ENCODE results near the gene TRAF3IP3.
"Not testable (repeated sequence)": the region's sequence is repeated elsewhere in the genome, so short reads cannot be mapped to it uniquely, and the experiment has no call there.

TRAF3IP3 gene

GRCh38 chr1:209786146-209786545 lies 30.3 kb downstream of the TRAF3IP3 start:
- in situ Hi-C loops (cut with MboI; ENCODE audit: low pct_unique_long_range_greater_than_20kb, low sequenced_read_pairs) = no loop called here
- no peak for DNase-seq

GRCh38 chr1:209787551-209787950 lies 31.7 kb downstream of the TRAF3IP3 start:
- in situ Hi-C loops (cut with MboI; ENCODE audit: low pct_unique_long_range_greater_than_20kb, low sequenced_read_pairs) = no loop called here
- no peak for DNase-seq

GRCh38 chr1:209789245-209789644 lies 33.4 kb downstream of the TRAF3IP3 start:
- in situ Hi-C loops (cut with MboI; ENCODE audit: low pct_unique_long_range_greater_than_20kb, low sequenced_read_pairs) = no loop called here
- DNase-seq = no peak

- in situ Hi-C loops (cut with MboI; ENCODE audit: low pct_unique_long_range_greater_than_20kb, low sequenced_read_pairs) = no loop called here
- no peak for DNase-seq
Measured at GRCh38 chr1:209790286-209791193, 34.7 kb downstream of the TRAF3IP3 start.

GRCh38 chr1:209791920-209792319 lies 36.1 kb downstream of the TRAF3IP3 start:
- no peak for DNase-seq
- in situ Hi-C loops (cut with MboI; ENCODE audit: low pct_unique_long_range_greater_than_20kb, low sequenced_read_pairs) = no loop called here

GRCh38 chr1:209793711-209794110 lies 37.9 kb downstream of the TRAF3IP3 start:
- DNase-seq = not testable (repeated sequence)

GRCh38 chr1:209797978-209798639 lies 42.3 kb downstream of the TRAF3IP3 start:
- in situ Hi-C loops (cut with MboI; ENCODE audit: low pct_unique_long_range_greater_than_20kb, low sequenced_read_pairs) = no loop called here
- peak; percentile 71 for DNase-seq

More at GRCh38 chr1:209793711-209794110, 37.9 kb downstream of the TRAF3IP3 start:
- in situ Hi-C loops (cut with MboI; ENCODE audit: low pct_unique_long_range_greater_than_20kb, low sequenced_read_pairs) = not testable (repeated sequence)

- in situ Hi-C loops (cut with MboI; ENCODE audit: low pct_unique_long_range_greater_than_20kb, low sequenced_read_pairs) = no loop called here
- DNase-seq = no peak
Measured at GRCh38 chr1:209800984-209801834, 45.4 kb downstream of the TRAF3IP3 start.

GRCh38 chr1:209802117-209802779 lies 46.4 kb downstream of the TRAF3IP3 start:
- no peak for DNase-seq
- in situ Hi-C loops (cut with MboI; ENCODE audit: low pct_unique_long_range_greater_than_20kb, low sequenced_read_pairs) = no loop called here

GRCh38 chr1:209802780-209803152 lies 46.9 kb downstream of the TRAF3IP3 start:
- in situ Hi-C loops (cut with MboI; ENCODE audit: low pct_unique_long_range_greater_than_20kb, low sequenced_read_pairs) = no loop called here
- no peak for DNase-seq

GRCh38 chr1:209803568-209803967 lies 47.7 kb downstream of the TRAF3IP3 start:
- in situ Hi-C loops (cut with MboI; ENCODE audit: low pct_unique_long_range_greater_than_20kb, low sequenced_read_pairs) = no loop called here
- no peak for DNase-seq

- no peak for DNase-seq
- in situ Hi-C loops (cut with MboI; ENCODE audit: low pct_unique_long_range_greater_than_20kb, low sequenced_read_pairs) = no loop called here
Measured at GRCh38 chr1:209805341-209805781, 49.5 kb downstream of the TRAF3IP3 start.

- in situ Hi-C loops (cut with MboI; ENCODE audit: low pct_unique_long_range_greater_than_20kb, low sequenced_read_pairs) = no loop called here
- DNase-seq = no peak
Measured at GRCh38 chr1:209805875-209806760, 50.3 kb downstream of the TRAF3IP3 start, which contains the start of gene IRF6. Gene IRF6 (minus strand): TSS chr1:209806142. CDS start chr1:209801413, 4,729 bp downstream.

GRCh38 chr1:209807509-209807908 lies 51.7 kb downstream of the TRAF3IP3 start:
- DNase-seq = no peak
- in situ Hi-C loops (cut with MboI; ENCODE audit: low pct_unique_long_range_greater_than_20kb, low sequenced_read_pairs) = no loop called here

GRCh38 chr1:209808059-209808581 lies 52.3 kb downstream of the TRAF3IP3 start:
- in situ Hi-C loops (cut with MboI; ENCODE audit: low pct_unique_long_range_greater_than_20kb, low sequenced_read_pairs) = no loop called here
- no peak for DNase-seq

- in situ Hi-C loops (cut with MboI; ENCODE audit: low pct_unique_long_range_greater_than_20kb, low sequenced_read_pairs) = no loop called here
- DNase-seq = no peak
Measured at GRCh38 chr1:209809611-209810010, 53.8 kb downstream of the TRAF3IP3 start.

- DNase-seq = no peak
- in situ Hi-C loops (cut with MboI; ENCODE audit: low pct_unique_long_range_greater_than_20kb, low sequenced_read_pairs) = no loop called here
Measured at GRCh38 chr1:209810783-209811182, 54.9 kb downstream of the TRAF3IP3 start.

- no peak for DNase-seq
- in situ Hi-C loops (cut with MboI; ENCODE audit: low pct_unique_long_range_greater_than_20kb, low sequenced_read_pairs) = no loop called here
Measured at GRCh38 chr1:209813902-209814301, 58.0 kb downstream of the TRAF3IP3 start.

Data from KBM-7 (cell line).